SIG-M5 treated with dmso at 0.1 percent for 504 hours (cell line): ENCODE results near the gene RBM11.

ENCODE experiments used
- DNase-seq: peaks from one replicate; lab custom pipeline; 2025; ENCODE audit not compliant: unreplicated experiment; lab: John Stamatoyannopoulos, UW

RBM11 gene

GRCh38 chr21:14270631-14271030, 54.7 kb downstream of the RBM11 start:
- DNase-seq: no peak

- no peak for DNase-seq
Measured at GRCh38 chr21:14271053-14271452, 55.1 kb downstream of the RBM11 start.

GRCh38 chr21:14271641-14272040, 55.7 kb downstream of the RBM11 start:
- DNase-seq: no peak

- no peak for DNase-seq
Measured at GRCh38 chr21:14273736-14274538, 58.0 kb downstream of the RBM11 start.

GRCh38 chr21:14275702-14276205, 59.8 kb downstream of the RBM11 start:
- DNase-seq: no peak
